Endothelial cell (in vitro differentiated cells): ENCODE results near the gene ANAPC10. TPM values are rescaled to one million over a fixed set of nuclear protein-coding genes. Genes with fewer than 3 reads are reported as not detected.
"Not testable (repeated sequence)": the region's sequence is repeated elsewhere in the genome, so short reads cannot be mapped to it uniquely, and the experiment has no call there.

ENCODE experiments used
- DNase-seq: peaks from one replicate; pipeline ENCODE4 v3.0.0; 2021; ENCODE audit warnings: low spot score
- H3K27ac Mint-ChIP-seq: one replicate; pipeline ENCODE4 v1.8.0; 2021; ENCODE audit warnings: mixed read lengths, inconsistent platforms; ENCODE audit not compliant: unreplicated experiment
- H3K27me3 Mint-ChIP-seq: one replicate; pipeline ENCODE4 v1.8.0; 2021; ENCODE audit warnings: mild to moderate bottlenecking, moderate library complexity, mixed read lengths, inconsistent platforms; ENCODE audit not compliant: unreplicated experiment
- H3K36me3 Mint-ChIP-seq: one replicate; pipeline ENCODE4 v1.8.0; 2021; ENCODE audit warnings: mild to moderate bottlenecking, low read depth, mixed read lengths, inconsistent platforms; ENCODE audit not compliant: unreplicated experiment
- H3K4me1 Mint-ChIP-seq: one replicate; pipeline ENCODE4 v1.8.0; 2021; ENCODE audit warnings: mild to moderate bottlenecking, mixed read lengths, inconsistent platforms; ENCODE audit not compliant: unreplicated experiment
- H3K4me3 Mint-ChIP-seq: one replicate; pipeline ENCODE4 v1.8.0; 2021; ENCODE audit warnings: mild to moderate bottlenecking, mixed read lengths, inconsistent platforms; ENCODE audit not compliant: unreplicated experiment
- H3K9me3 Mint-ChIP-seq: one replicate; pipeline ENCODE4 v1.8.0; 2021; ENCODE audit warnings: mixed read lengths, inconsistent platforms; ENCODE audit not compliant: unreplicated experiment
- CTCF ChIP-seq: fragments of 200-600 bp; sonication (generic); IDR thresholded peaks from one replicate; pipeline ENCODE4 v1.5.0; 2021; ENCODE audit warnings: antibody characterized with exemption; ENCODE audit not compliant: unreplicated experiment
- total RNA-seq: library from RNA; stranded (reverse); fragmentation: NEBNext Ultra II Directional; extraction: Animal tissue kit (Norgen Biotek cat#: 25700); gene quantifications from one replicate; pipeline ENCODE4 v1.2.1, GENCODE V29; 2021; ENCODE audit not compliant: unreplicated experiment

Gene ANAPC10
- total RNA-seq, 1 donor from 2014 or later: 20.2 TPM

DNA sequence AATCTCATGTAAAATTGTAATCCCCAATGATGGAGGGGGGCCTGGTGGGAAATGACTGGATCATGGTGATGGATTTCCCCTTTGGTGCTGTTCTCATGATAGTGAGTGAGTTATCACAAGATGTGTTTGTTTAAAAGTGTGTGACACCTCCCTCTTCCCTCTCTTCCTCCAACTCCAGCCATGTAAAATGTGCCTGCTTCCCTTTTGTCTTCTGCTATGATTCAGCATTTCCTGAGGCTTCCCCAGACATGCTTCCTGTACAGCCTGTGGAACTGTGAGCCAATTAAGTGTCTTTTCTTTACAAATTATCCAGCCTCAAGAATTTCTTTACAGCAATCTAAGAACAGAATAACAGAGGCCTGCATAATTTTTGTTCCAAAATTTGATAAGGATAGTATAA, 85.2 kb downstream of the ANAPC10 start:
- Mint-ChIP-seq H3K4me3 (no peak overlapping the region), H3K27me3 (peaks cover 3% of the 10 kb centered on the region), H3K4me1 (peaks cover 22% of the 10 kb centered on the region), H3K9me3 (no peaks in the 10 kb centered on the region), H3K27ac (peak overlapping the region; percentile 22), H3K36me3 (peaks cover 12% of the 10 kb centered on the region)
- no peak for TF ChIP-seq CTCF
- DNase-seq: no peak

DNA sequence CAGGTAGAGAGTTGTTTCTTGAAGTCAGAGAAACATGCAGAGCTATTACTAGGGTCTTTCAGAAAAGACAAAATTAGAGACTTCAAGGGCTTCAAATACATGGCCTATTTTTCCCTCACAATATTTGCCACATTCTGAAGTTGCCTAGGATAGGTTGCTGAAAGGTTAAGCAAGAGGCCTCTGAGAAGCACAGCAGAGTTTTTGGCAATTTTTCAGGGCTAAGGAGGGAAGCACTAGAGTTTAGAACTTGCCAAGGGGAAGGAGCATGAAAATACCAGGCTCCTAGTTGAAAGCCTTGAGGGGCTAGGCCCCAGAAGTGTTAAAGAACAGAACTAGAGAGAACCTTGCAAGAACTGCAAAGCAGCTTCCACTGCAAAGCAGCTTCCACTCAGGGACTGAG, 86.4 kb downstream of the ANAPC10 start:
- H3K4me3 Mint-ChIP-seq: no peak overlapping the region
- DNase-seq: no peak
- peak overlapping the region; percentile 30 for H3K27ac Mint-ChIP-seq
- peaks cover 24% of the 10 kb centered on the region for H3K4me1 Mint-ChIP-seq
- TF ChIP-seq CTCF: no peak
- no peaks in the 10 kb centered on the region for H3K9me3 Mint-ChIP-seq
- H3K27me3 Mint-ChIP-seq: peaks cover 5% of the 10 kb centered on the region
- peaks cover 12% of the 10 kb centered on the region for H3K36me3 Mint-ChIP-seq

- DNase-seq, H3K27ac Mint-ChIP-seq, H3K4me3 Mint-ChIP-seq, H3K9me3 Mint-ChIP-seq, H3K27me3 Mint-ChIP-seq: not testable (repeated sequence)
- peaks cover 24% of the 10 kb centered on the region for H3K4me1 Mint-ChIP-seq
- H3K36me3 Mint-ChIP-seq: peaks cover 15% of the 10 kb centered on the region
Observed at GRCh38 chr4:145010315-145010714, 87.7 kb downstream of the ANAPC10 start.

DNA sequence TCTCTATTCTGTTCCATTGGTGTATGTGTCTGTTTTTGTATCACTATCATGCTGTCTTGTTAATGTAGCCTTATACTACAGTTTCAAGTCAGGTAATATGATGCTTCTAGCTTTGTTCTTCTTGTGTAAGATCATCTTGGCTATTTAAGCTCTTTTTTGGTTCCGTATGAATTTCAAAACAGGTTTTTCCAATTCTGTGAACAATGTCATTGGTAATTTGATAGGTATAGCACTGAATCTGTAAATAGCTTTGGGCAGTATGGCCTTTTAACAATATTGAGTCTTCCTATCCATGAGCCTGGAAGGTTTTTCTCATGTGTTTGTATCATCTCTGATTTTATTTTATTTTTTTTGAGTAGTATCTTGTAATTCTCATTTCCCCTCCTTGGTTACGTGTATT, 94.3 kb downstream of the ANAPC10 start:
- Mint-ChIP-seq H3K4me1 (peaks cover 5% of the 10 kb centered on the region), H3K27ac (no peak overlapping the region)

DNA sequence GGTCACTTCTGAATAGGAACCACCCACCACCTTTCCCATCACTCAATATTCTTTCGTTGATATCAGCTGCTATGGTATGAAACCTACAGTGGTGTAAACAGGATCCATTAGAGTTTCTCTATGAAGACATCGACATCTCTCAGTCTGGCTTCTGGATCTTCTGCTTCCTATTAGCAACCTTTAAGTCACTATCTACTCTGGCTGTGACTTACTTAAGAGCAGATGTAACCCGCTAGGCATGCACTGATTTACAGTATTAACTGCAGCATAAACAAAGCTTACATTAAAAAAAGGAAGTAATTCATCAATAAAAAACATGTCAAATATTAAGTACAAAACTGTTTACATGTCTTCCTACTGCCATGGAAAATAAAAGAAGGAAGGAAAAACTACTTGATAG, 96.4 kb downstream of the ANAPC10 start:
- no peak overlapping the region for H3K4me3 Mint-ChIP-seq
- DNase-seq: no peak
- H3K9me3 Mint-ChIP-seq: no peaks in the 10 kb centered on the region
- H3K27me3 Mint-ChIP-seq: peaks cover 5% of the 10 kb centered on the region
- no peak overlapping the region for H3K27ac Mint-ChIP-seq
- H3K36me3 Mint-ChIP-seq: peaks cover 12% of the 10 kb centered on the region
- H3K4me1 Mint-ChIP-seq: peaks cover 3% of the 10 kb centered on the region
- TF ChIP-seq CTCF: no peak

More for the DNA sequence above, 94.3 kb downstream of the ANAPC10 start:
- peaks cover 12% of the 10 kb centered on the region for H3K36me3 Mint-ChIP-seq
- no peak for DNase-seq
- no peak for TF ChIP-seq CTCF
- peaks cover 3% of the 10 kb centered on the region for H3K27me3 Mint-ChIP-seq
- H3K4me3 Mint-ChIP-seq: no peak overlapping the region
- no peaks in the 10 kb centered on the region for H3K9me3 Mint-ChIP-seq

- not testable (repeated sequence) for H3K9me3 Mint-ChIP-seq, H3K4me3 Mint-ChIP-seq, H3K4me1 Mint-ChIP-seq, DNase-seq, H3K27me3 Mint-ChIP-seq, H3K27ac Mint-ChIP-seq
- peaks cover 15% of the 10 kb centered on the region for H3K36me3 Mint-ChIP-seq
Observed at GRCh38 chr4:145000656-145001055, 97.3 kb downstream of the ANAPC10 start.
